Measurements from ENCODE around the gene ADAMTS20.

DNA sequence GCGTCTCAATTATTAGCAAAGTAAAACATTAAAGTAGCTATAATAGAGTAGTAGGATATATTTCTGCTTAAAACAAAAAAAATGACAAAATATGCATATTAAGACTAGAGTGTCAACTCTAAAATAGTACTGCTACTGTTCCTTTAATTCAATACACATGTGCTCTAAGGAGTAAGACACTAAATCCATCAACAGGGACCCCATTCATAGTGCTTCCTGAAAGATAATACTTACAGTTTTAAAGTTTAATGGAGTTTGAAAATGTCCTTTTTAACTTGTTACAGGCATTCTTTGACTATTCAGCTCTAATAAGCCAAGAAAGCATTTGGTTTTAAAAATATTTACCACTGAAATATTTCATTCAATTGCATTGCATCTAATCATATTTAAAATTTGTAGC, 145.2 kb downstream of the ADAMTS20 start:
- TF ChIP-seq, protein P1, sequence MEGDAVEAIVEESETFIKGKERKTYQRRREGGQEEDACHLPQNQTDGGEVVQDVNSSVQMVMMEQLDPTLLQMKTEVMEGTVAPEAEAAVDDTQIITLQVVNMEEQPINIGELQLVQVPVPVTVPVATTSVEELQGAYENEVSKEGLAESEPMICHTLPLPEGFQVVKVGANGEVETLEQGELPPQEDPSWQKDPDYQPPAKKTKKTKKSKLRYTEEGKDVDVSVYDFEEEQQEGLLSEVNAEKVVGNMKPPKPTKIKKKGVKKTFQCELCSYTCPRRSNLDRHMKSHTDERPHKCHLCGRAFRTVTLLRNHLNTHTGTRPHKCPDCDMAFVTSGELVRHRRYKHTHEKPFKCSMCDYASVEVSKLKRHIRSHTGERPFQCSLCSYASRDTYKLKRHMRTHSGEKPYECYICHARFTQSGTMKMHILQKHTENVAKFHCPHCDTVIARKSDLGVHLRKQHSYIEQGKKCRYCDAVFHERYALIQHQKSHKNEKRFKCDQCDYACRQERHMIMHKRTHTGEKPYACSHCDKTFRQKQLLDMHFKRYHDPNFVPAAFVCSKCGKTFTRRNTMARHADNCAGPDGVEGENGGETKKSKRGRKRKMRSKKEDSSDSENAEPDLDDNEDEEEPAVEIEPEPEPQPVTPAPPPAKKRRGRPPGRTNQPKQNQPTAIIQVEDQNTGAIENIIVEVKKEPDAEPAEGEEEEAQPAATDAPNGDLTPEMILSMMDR (IDR thresholded peaks at IDR 0.05; ENCODE audit: low read depth, low read length), result no peak
- TF ChIP-seq EZH2phosphoT487 (IDR thresholded peaks at IDR 0.05; ENCODE audit: low read depth), result no peak

Measured in OCI-LY3 (cell line).